ENCODE data around the gene SPG7.

GRCh38 chr16:89555265-89555664 is 47.1 kb downstream of the SPG7 start:
- TF ChIP-seq CTCF (IDR thresholded peaks at IDR 0.05) (no peak), POLR2A (IDR thresholded peaks at IDR 0.05) (no peak)

All from right lobe of liver (tissue), 4 donors.